ENCODE results near the gene GFRA3.

Gene GFRA3

GRCh38 chr5:138275895-138276294, 1.5 kb upstream of the GFRA3 start:
- Histone ChIP-seq H3K4me3 (ENCODE audit: low read depth in 1 of 2, low read length in 1 of 2) (no peak overlapping the region), H3K27me3 (peaks cover 46% of the 10 kb centered on the region), H3K4me1 (ENCODE audit: control insufficient read depth in 1 of 2, insufficient read depth in 1 of 2, low read depth in 1 of 2, low read length in 1 of 2) (peaks cover 0 to 7% of the 10 kb centered on the region in 2 experiments), H3K27ac (no peak overlapping the region), H3K9me3 (no peaks in the 10 kb centered on the region), H3K36me3 (no peaks in the 10 kb centered on the region)
- TF ChIP-seq, protein P1, sequence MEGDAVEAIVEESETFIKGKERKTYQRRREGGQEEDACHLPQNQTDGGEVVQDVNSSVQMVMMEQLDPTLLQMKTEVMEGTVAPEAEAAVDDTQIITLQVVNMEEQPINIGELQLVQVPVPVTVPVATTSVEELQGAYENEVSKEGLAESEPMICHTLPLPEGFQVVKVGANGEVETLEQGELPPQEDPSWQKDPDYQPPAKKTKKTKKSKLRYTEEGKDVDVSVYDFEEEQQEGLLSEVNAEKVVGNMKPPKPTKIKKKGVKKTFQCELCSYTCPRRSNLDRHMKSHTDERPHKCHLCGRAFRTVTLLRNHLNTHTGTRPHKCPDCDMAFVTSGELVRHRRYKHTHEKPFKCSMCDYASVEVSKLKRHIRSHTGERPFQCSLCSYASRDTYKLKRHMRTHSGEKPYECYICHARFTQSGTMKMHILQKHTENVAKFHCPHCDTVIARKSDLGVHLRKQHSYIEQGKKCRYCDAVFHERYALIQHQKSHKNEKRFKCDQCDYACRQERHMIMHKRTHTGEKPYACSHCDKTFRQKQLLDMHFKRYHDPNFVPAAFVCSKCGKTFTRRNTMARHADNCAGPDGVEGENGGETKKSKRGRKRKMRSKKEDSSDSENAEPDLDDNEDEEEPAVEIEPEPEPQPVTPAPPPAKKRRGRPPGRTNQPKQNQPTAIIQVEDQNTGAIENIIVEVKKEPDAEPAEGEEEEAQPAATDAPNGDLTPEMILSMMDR (IDR thresholded peaks at IDR 0.05): no peak

GRCh38 chr5:138275379-138275782, 960 bp upstream of the GFRA3 start:
- H3K9me3 ChIP-seq: no peaks in the 10 kb centered on the region
- peaks cover 0 to 7% of the 10 kb centered on the region in 2 experiments for H3K4me1 ChIP-seq (ENCODE audit: control insufficient read depth in 1 of 2, insufficient read depth in 1 of 2, low read depth in 1 of 2, low read length in 1 of 2)
- TF ChIP-seq, protein P1 (IDR thresholded peaks at IDR 0.05): no peak

DNA sequence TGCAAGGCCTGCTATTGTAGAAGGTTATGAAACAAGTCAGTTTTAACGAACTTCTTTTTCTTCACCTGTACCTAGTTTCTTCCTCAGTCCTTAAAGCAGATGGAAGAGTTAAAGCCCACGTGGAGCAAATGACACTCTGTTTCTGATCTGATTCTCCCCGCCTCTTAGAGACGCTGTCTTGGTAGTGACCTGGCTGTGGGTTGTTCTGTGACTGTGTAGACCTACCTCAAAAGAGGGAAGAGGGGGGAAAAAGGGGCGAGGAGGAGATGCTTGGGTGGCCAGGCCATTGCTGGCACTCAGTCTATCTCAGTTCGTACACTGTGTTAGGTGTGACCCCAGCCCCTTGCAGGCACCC, 610 bp downstream of the GFRA3 start:
- no peaks in the 10 kb centered on the region for H3K36me3 ChIP-seq
- H3K27ac ChIP-seq: no peak overlapping the region
- peaks cover 46% of the 10 kb centered on the region for H3K27me3 ChIP-seq
- TF ChIP-seq, protein P1 (IDR thresholded peaks at IDR 0.05): no peak
- no peak overlapping the region for H3K4me3 ChIP-seq (ENCODE audit: low read depth in 1 of 2, low read length in 1 of 2)
- peaks cover 0 to 7% of the 10 kb centered on the region in 2 experiments for H3K4me1 ChIP-seq (ENCODE audit: control insufficient read depth in 1 of 2, insufficient read depth in 1 of 2, low read depth in 1 of 2, low read length in 1 of 2)
- H3K9me3 ChIP-seq: no peaks in the 10 kb centered on the region

More at GRCh38 chr5:138275379-138275782, 960 bp upstream of the GFRA3 start:
- no peak overlapping the region for H3K4me3 ChIP-seq (ENCODE audit: low read depth in 1 of 2, low read length in 1 of 2)
- no peak overlapping the region for H3K27ac ChIP-seq
- peaks cover 46% of the 10 kb centered on the region for H3K27me3 ChIP-seq
- H3K36me3 ChIP-seq: no peaks in the 10 kb centered on the region

DNA sequence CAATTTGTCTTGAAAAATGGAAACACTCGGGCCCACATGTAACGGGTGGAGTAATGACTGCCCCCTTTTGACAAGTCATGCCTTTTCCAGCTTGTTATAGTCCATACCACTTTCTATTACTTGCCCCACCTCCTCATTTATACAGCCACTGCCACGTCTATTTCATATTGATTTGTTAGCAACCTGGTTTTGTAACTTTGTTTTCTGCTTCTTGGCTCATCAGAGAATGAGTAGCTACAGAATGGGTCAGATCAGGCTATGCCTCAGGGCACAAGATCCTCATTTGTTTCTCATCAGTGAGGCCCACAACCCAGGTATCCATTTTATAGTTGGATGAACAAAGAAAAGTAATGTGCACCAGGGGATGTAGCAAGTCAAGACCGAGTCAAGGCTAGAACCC, 1.7 kb downstream of the GFRA3 start:
- Histone ChIP-seq H3K36me3 (no peaks in the 10 kb centered on the region), H3K4me1 (ENCODE audit: control insufficient read depth in 1 of 2, insufficient read depth in 1 of 2, low read depth in 1 of 2, low read length in 1 of 2) (peaks cover 0 to 7% of the 10 kb centered on the region in 2 experiments), H3K27ac (no peak overlapping the region), H3K4me3 (ENCODE audit: low read depth in 1 of 2, low read length in 1 of 2) (no peak overlapping the region), H3K27me3 (peaks cover 46% of the 10 kb centered on the region), H3K9me3 (no peaks in the 10 kb centered on the region)
- TF ChIP-seq, protein P1 (IDR thresholded peaks at IDR 0.05): no peak

DNA sequence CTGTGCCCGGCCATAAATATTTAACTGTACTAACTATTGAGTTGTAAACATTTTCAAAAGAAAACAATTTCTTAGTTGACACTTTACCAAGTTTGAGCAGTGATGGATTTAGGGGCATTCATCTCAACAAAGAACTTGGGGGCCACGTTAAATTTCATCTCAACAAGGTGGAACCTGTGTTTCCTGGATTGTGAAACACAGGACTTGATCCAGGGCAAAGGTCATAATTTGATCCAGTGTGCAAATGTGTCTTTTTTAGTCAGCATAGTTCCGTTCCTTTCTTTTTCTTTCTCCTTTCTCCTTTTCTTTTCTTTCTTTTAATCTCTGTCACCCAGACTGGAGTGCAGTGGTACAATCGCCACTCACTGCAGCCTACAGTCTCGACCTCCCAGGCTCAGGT, 3.1 kb downstream of the GFRA3 start:
- no peaks in the 10 kb centered on the region for H3K36me3 ChIP-seq
- peaks cover 0 to 7% of the 10 kb centered on the region in 2 experiments for H3K4me1 ChIP-seq (ENCODE audit: control insufficient read depth in 1 of 2, insufficient read depth in 1 of 2, low read depth in 1 of 2, low read length in 1 of 2)
- TF ChIP-seq, protein P1 (IDR thresholded peaks at IDR 0.05): no peak
- no peaks in the 10 kb centered on the region for H3K9me3 ChIP-seq
- H3K4me3 ChIP-seq (ENCODE audit: low read depth in 1 of 2, low read length in 1 of 2): no peak overlapping the region
- peaks cover 38% of the 10 kb centered on the region for H3K27me3 ChIP-seq
- H3K27ac ChIP-seq: no peak overlapping the region

DNA sequence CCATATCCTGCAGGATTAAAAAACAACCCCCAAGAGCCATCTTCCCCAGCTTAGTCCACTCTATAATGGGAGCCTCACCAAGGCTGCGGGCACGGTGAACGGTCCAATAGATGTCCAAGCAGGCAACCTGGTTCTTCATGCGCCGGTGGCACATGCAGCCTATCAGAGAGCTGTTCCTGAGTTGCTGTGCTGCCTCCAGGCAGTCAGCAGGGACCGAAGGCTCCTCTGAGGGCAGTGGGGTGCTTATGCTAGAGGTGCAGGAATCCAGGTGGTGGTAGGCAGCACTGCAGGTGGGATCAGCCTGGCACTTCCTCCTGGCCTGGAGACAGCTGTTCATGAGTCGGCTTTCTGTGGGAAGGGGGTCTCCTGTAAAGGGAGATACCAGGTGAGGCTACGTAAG, 10.2 kb downstream of the GFRA3 start:
- no peaks in the 10 kb centered on the region for H3K4me1 ChIP-seq (ENCODE audit: control insufficient read depth in 1 of 2, insufficient read depth in 1 of 2, low read depth in 1 of 2, low read length in 1 of 2)
- H3K4me3 ChIP-seq (ENCODE audit: low read depth in 1 of 2, low read length in 1 of 2): no peak overlapping the region
- TF ChIP-seq, protein P1 (IDR thresholded peaks at IDR 0.05): no peak

More for the DNA sequence above, 10.2 kb downstream of the GFRA3 start:
- Histone ChIP-seq H3K27ac (no peak overlapping the region), H3K9me3 (no peaks in the 10 kb centered on the region), H3K36me3 (no peaks in the 10 kb centered on the region), H3K27me3 (no peaks in the 10 kb centered on the region)

Data from neutrophil (primary cell).